Neural progenitor cell (in vitro differentiated cells): Measurements from ENCODE around the gene SERP2. TPM values are rescaled to one million over a fixed set of nuclear protein-coding genes. Genes with fewer than 3 reads are reported as not detected.

ENCODE experiments used
- DNase-seq: peaks from one replicate; pipeline ENCODE4 v3.0.0-alpha.2; 2016; ENCODE audit warnings: low spot score
- H2AFZ ChIP-seq: fragments of 200-600 bp; sonication (generic); replicated peaks from 2 replicates; pipeline ENCODE4 v1.6.1; 2016; ENCODE audit warnings: antibody characterized with exemption
- H3F3A ChIP-seq: fragments of 200-600 bp; sonication (generic); 2 replicates; pipeline ENCODE4 v1.6.1; 2016; ENCODE audit warnings: antibody characterized with exemption, low read depth
- H3K27ac ChIP-seq: fragments of 200-600 bp; sonication (generic); 2 replicates; pipeline ENCODE4 v1.5.1; 2016; ENCODE audit warnings: mild to moderate bottlenecking
- H3K27me3 ChIP-seq: fragments of 200-600 bp; sonication (generic); 2 replicates; pipeline ENCODE4 v1.6.1; 2016; ENCODE audit warnings: mild to moderate bottlenecking, moderate library complexity
- H3K36me3 ChIP-seq: fragments of 200-600 bp; sonication (generic); 2 replicates; pipeline ENCODE4 v1.5.1; 2016
- H3K4me1 ChIP-seq: fragments of 200-600 bp; sonication (generic); 2 replicates; pipeline ENCODE4 v1.6.1; 2016; ENCODE audit warnings: mixed run types
- H3K4me2 ChIP-seq: fragments of 200-600 bp; sonication (generic); 2 replicates; pipeline ENCODE4 v1.6.1; 2016
- H3K4me3 ChIP-seq: fragments of 200-600 bp; sonication (generic); 2 replicates; pipeline ENCODE4 v1.5.1; 2016
- H3K79me2 ChIP-seq: fragments of 200-600 bp; sonication (generic); 2 replicates; pipeline ENCODE4 v1.6.1; 2016; ENCODE audit warnings: low read depth
- H3K9ac ChIP-seq: fragments of 200-600 bp; sonication (generic); 2 replicates; pipeline ENCODE4 v1.6.1; 2016
- H3K9me3 ChIP-seq: fragments of 200-600 bp; sonication (generic); 2 replicates; pipeline ENCODE4 v1.5.1; 2016; ENCODE audit warnings: low read depth
- H4K20me1 ChIP-seq: fragments of 200-600 bp; sonication (generic); 2 replicates; pipeline ENCODE4 v1.6.1; 2016; ENCODE audit warnings: low read depth
- H3K27ac Mint-ChIP-seq: 3 replicates; pipeline ENCODE4 v1.8.0; 2021; ENCODE audit warnings: mixed read lengths
- H3K27me3 Mint-ChIP-seq: 2 replicates; pipeline ENCODE4 v1.8.0; 2022; ENCODE audit warnings: low read depth, mild to moderate bottlenecking, inconsistent platforms, moderate library complexity, mixed read lengths; ENCODE audit not compliant: insufficient read depth
- H3K36me3 Mint-ChIP-seq: 3 replicates; pipeline ENCODE4 v1.8.0; 2021; ENCODE audit warnings: mixed read lengths
- H3K4me1 Mint-ChIP-seq: 3 replicates; pipeline ENCODE4 v1.8.0; 2021; ENCODE audit warnings: mixed read lengths
- H3K4me3 Mint-ChIP-seq: 3 replicates; pipeline ENCODE4 v1.8.0; 2021; ENCODE audit warnings: mild to moderate bottlenecking, moderate library complexity, mixed read lengths
- H3K9me3 Mint-ChIP-seq: 3 replicates; pipeline ENCODE4 v1.8.0; 2020; ENCODE audit warnings: mixed read lengths
- EZH2 ChIP-seq: fragments of 200-600 bp; sonication (generic); IDR thresholded peaks from 2 replicates; pipeline ENCODE4 v1.6.1; 2017; ENCODE audit warnings: antibody characterized with exemption, mild to moderate bottlenecking, moderate library complexity
- EZH2phosphoT487 ChIP-seq: fragments of 200-600 bp; sonication (generic); IDR thresholded peaks from 2 replicates; pipeline ENCODE4 v1.6.1; 2017; ENCODE audit warnings: antibody characterized with exemption
- total RNA-seq: library from RNA; depleted of rRNA; stranded (reverse); fragments of >200 nt; gene quantifications from 2 replicates; pipeline ENCODE4 v1.2.3, GENCODE V29; 2015; ENCODE audit warnings: low replicate concordance
- TF ChIP-seq, protein P1 (sequence below): fragments of 200-600 bp; sonication (generic); IDR thresholded peaks from 2 replicates; pipeline ENCODE4 v1.5.1; 2017; ENCODE audit warnings: antibody characterized with exemption, mild to moderate bottlenecking

SERP2 gene
- total RNA-seq, 1 donor from 2014 or later = 8.1 TPM

DNA sequence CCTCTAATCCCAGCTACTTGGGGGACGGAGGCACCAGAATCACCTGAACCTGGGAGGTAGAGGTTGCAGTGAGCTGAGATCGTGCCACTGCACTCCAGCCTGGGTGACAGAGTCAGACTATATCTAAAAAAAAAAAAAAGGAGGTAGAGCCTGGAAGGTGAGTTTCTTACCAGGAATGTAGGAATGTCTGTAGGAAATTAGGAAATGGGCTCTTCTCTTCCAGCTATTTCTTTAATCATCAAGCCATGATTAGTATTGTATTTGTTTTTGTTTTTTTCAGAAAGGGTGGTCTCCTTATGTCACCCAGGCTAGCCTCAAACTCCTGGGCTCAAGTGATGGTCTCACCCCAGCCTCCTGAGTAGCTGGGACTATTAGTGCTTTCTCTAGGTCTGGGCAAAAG lies 26.3 kb upstream of the SERP2 start:
- H3K4me1 Mint-ChIP-seq = peaks cover 11% of the 10 kb centered on the region
- no peak overlapping the region for H3K4me3 ChIP-seq
- H3K4me1 ChIP-seq = no peaks in the 10 kb centered on the region
- H3K4me3 Mint-ChIP-seq = no peak overlapping the region
- H4K20me1 ChIP-seq = no peaks in the 10 kb centered on the region
- H3K79me2 ChIP-seq = no peaks in the 10 kb centered on the region
- H3K27me3 ChIP-seq = no peaks in the 10 kb centered on the region
- no peak for TF ChIP-seq EZH2
- TF ChIP-seq, protein P1, sequence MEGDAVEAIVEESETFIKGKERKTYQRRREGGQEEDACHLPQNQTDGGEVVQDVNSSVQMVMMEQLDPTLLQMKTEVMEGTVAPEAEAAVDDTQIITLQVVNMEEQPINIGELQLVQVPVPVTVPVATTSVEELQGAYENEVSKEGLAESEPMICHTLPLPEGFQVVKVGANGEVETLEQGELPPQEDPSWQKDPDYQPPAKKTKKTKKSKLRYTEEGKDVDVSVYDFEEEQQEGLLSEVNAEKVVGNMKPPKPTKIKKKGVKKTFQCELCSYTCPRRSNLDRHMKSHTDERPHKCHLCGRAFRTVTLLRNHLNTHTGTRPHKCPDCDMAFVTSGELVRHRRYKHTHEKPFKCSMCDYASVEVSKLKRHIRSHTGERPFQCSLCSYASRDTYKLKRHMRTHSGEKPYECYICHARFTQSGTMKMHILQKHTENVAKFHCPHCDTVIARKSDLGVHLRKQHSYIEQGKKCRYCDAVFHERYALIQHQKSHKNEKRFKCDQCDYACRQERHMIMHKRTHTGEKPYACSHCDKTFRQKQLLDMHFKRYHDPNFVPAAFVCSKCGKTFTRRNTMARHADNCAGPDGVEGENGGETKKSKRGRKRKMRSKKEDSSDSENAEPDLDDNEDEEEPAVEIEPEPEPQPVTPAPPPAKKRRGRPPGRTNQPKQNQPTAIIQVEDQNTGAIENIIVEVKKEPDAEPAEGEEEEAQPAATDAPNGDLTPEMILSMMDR = no peak
- TF ChIP-seq EZH2phosphoT487 = no peak
- no peak for DNase-seq
- no peaks in the 10 kb centered on the region for H3K36me3 ChIP-seq
- no peak overlapping the region for H2AFZ ChIP-seq
- no peaks in the 10 kb centered on the region for H3K36me3 Mint-ChIP-seq
- H3K27me3 Mint-ChIP-seq = peaks cover 2% of the 10 kb centered on the region
- no peak overlapping the region for H3K27ac ChIP-seq
- H3K4me2 ChIP-seq = no peak overlapping the region
- peaks cover 3% of the 10 kb centered on the region for H3K9me3 Mint-ChIP-seq
- no peak overlapping the region for H3K9ac ChIP-seq
- no peaks in the 10 kb centered on the region for H3F3A ChIP-seq
- no peak overlapping the region for H3K27ac Mint-ChIP-seq
- no peaks in the 10 kb centered on the region for H3K9me3 ChIP-seq

DNA sequence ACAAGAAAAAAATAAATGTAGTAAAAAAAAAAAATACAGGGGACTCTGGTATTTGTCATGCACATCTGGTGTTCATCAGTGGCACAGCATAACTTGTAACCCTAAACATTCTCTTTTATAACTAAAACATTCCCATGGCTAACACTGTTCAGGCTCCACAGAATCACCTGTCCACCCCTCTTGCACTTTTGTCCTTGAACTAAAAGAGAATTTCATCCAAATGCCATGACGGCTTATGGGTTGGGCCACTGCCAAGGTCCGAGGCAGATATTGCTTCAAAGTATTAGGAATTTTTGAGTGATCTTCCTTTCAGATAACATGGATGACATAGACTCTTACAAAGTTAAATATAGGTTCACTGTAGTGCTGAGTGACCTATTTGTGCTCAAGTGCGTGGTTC lies 25.7 kb upstream of the SERP2 start:
- no peaks in the 10 kb centered on the region for H3K9me3 ChIP-seq
- no peaks in the 10 kb centered on the region for H3K79me2 ChIP-seq
- H2AFZ ChIP-seq = no peak overlapping the region
- H3K9ac ChIP-seq = no peak overlapping the region
- H3K4me2 ChIP-seq = no peak overlapping the region
- H3K27ac Mint-ChIP-seq = no peak overlapping the region
- TF ChIP-seq EZH2 = no peak
- TF ChIP-seq, protein P1 = no peak
- no peak for TF ChIP-seq EZH2phosphoT487
- H3K4me3 Mint-ChIP-seq = no peak overlapping the region
- H3K4me1 ChIP-seq = no peaks in the 10 kb centered on the region
- H3K27ac ChIP-seq = no peak overlapping the region
- H3K4me3 ChIP-seq = no peak overlapping the region
- H3K4me1 Mint-ChIP-seq = peaks cover 13% of the 10 kb centered on the region
- H3K36me3 Mint-ChIP-seq = no peaks in the 10 kb centered on the region
- no peaks in the 10 kb centered on the region for H3F3A ChIP-seq
- no peaks in the 10 kb centered on the region for H3K27me3 ChIP-seq
- H4K20me1 ChIP-seq = no peaks in the 10 kb centered on the region
- no peaks in the 10 kb centered on the region for H3K9me3 Mint-ChIP-seq
- no peak for DNase-seq
- no peaks in the 10 kb centered on the region for H3K36me3 ChIP-seq
- peaks cover 2% of the 10 kb centered on the region for H3K27me3 Mint-ChIP-seq

DNA sequence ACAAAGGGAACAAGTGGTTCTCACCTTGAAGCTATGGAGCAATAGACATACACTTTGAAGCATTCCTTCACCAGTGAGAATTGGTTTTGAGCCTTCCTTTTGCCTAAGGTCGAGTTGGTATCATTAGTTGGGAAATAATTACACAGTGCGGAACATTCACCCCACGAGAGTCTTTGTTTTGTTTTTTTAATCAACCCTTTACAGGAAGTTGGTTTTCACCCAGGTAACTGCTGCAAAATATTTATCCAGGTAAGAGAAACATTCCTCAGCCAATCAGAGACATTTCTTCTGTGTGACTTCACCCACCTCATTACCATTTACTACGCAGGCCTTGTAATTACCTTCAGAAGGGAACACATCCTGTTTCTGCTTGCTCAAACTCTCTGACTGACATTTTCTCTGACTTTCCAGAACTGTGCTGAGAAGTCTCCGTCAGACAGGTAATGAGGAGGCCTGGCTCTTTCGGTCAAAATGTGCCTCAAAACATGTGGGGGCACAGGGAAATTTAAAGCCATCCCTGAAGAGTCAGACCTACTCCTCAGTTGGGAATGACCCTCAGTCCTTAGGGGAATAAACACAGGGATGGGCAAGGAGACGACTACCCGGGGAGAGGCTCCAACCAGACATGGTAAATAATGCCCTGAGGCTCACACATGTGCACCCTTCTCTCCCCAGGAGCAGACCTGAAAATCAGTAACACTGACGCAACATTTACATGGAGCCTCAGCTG lies 22.7 kb upstream of the SERP2 start:
- Mint-ChIP-seq H3K9me3 (no peaks in the 10 kb centered on the region), H3K27ac (no peak overlapping the region), H3K36me3 (no peaks in the 10 kb centered on the region), H3K27me3 (peaks cover 2% of the 10 kb centered on the region), H3K4me3 (no peak overlapping the region), H3K4me1 (peaks cover 13% of the 10 kb centered on the region)
- no peaks in the 10 kb centered on the region for H3K9me3 ChIP-seq
- H4K20me1 ChIP-seq = no peaks in the 10 kb centered on the region
- H3K9ac ChIP-seq = no peak overlapping the region
- H3K27ac ChIP-seq = no peak overlapping the region
- no peak overlapping the region for H2AFZ ChIP-seq
- H3K4me2 ChIP-seq = no peak overlapping the region
- no peak for DNase-seq
- TF ChIP-seq EZH2 = no peak
- no peak for TF ChIP-seq EZH2phosphoT487
- TF ChIP-seq, protein P1 = no peak
- H3K79me2 ChIP-seq = no peaks in the 10 kb centered on the region
- H3F3A ChIP-seq = no peaks in the 10 kb centered on the region
- H3K4me3 ChIP-seq = no peak overlapping the region
- no peaks in the 10 kb centered on the region for H3K4me1 ChIP-seq
- no peaks in the 10 kb centered on the region for H3K36me3 ChIP-seq
- H3K27me3 ChIP-seq = no peaks in the 10 kb centered on the region
